NCI-H345 (cell line): ENCODE data around the gene TNNC1.
A peak's percentile ranks its signal among the peaks of the same experiment; 100 is the strongest.

Experiments
- DNase-seq: peaks from one replicate; lab custom pipeline; 2025; lab: John Stamatoyannopoulos, UW

Gene TNNC1

DNA sequence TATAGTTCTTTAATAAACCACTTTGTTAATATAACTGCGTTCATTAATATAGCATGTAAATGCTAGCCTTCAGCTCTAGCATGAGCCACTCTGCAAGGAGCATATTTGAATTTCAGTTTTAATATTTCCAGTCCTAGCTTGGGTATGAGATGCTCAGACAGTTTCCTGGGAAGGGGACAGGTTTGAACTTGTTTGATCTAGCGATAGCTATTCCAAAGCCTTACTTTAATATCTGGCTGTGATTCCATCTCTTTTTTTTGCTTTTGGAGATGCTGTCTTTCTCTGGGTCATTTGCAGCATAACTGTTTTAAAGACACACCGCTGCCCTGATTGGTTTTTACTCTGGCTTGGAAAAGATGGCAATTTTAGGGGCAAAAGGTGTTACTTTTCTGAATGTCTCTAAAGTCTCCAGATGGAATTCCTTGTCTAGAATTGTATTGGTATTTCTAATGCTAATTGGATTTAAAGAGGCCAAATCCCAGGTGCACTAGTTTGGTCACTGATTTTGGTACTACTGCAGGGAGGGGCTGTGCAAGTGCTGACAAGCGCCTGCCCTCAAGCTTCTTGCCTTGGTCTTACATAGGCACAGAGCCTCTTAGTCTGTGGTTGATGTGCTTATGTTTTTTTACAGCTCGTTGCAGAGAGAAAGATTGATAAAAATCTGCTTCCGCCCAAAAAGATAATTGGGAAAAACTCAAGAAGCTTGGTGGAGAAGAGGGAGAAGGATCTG, 4.4 kb upstream of the TNNC1 start:
- no peak for DNase-seq

DNA sequence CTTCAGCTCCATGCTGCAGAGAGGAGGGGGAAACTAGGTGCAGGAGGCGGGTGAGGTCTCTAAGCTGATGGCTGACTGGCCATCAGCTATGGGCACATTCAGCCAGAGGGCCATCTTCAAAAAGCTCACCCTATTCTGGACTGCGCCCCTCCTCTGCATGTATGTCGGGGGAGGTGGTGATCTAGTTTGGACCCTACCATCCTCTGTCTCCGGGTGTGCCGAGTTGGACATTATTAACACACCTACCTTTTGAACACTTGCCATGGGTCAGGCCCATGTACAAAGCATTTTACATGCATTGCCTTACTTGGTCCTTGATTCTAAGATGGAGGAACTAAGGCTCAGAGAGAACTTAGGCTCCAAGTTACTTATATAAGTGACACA, 3.0 kb upstream of the TNNC1 start:
- DNase-seq, result no peak

GRCh38 chr3:52456169-52456799, 2.4 kb upstream of the TNNC1 start:
- DNase-seq, result no peak

DNA sequence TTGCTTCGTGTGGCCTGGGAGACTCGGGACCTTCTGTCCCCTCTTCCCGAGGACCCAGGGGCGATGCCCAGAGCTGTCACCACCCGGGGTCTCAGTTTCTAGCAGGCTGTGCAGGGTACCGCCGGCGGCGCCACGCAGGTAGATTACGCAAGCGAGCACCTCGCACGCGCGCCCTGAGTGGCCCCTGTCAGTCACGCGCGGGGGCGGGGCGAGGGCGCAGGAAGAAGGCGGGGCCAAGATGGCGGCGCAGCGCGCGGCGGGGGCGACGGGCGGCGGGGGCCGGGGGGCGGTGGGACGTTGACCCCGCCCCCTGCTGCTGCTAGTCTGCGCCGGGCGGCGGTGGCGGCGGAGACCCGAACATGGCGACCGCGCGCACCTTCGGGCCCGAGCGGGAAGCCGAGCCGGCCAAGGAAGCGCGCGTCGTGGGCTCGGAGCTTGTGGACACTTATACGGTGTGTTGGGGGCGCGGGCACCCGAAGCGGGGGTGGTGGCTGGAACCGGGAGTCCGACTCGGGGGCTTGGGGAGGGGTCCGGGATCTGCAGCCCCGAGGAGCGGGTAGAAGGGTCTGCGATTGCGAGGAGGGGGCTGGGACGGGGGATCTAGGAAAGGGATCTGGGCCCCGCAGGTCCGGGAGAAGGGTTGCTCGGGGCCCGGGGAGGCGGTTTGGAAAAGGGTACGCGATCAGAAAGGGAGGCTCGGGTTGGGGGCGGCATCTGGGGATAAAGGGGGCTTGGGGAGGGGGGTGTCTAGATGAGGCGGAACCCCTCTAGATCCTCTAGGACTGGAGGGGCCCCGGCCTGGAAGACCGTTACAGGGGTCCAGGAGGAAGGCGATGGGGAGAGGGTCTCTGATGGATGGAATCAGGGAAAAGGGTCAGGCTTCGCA, 1.7 kb upstream of the TNNC1 start, which contains the start of gene NISCH:
TSS of gene NISCH (plus strand) at position 322 of the 886 bp plus-strand sequence. CDS start at position 360, 38 bp downstream.
- peak; percentile 82 for DNase-seq

DNA sequence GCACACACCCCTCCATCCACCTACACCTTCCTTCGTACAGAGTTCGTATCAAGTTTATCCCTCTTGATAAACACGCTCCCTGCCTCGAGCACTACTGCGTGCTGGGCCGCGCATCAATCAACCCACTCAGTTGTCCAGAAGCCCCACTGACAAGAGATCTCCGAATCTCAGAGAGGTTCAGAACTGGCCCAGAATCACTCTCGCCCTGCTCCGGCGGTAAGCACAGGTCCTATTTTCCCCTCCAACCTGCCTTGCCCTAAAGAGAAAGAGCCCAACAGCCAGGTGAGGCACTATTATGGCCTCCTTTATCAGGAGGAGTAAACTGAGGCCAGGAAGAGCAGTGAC, 1.1 kb upstream of the TNNC1 start:
- DNase-seq, result no peak

- DNase-seq, result no peak
Measured at GRCh38 chr3:52454250-52454937, 553 bp upstream of the TNNC1 start.

- no peak for DNase-seq
Measured at GRCh38 chr3:52452570-52453221, 1.1 kb downstream of the TNNC1 start.

- DNase-seq, result no peak
Measured at GRCh38 chr3:52452126-52452525, 1.7 kb downstream of the TNNC1 start.

DNA sequence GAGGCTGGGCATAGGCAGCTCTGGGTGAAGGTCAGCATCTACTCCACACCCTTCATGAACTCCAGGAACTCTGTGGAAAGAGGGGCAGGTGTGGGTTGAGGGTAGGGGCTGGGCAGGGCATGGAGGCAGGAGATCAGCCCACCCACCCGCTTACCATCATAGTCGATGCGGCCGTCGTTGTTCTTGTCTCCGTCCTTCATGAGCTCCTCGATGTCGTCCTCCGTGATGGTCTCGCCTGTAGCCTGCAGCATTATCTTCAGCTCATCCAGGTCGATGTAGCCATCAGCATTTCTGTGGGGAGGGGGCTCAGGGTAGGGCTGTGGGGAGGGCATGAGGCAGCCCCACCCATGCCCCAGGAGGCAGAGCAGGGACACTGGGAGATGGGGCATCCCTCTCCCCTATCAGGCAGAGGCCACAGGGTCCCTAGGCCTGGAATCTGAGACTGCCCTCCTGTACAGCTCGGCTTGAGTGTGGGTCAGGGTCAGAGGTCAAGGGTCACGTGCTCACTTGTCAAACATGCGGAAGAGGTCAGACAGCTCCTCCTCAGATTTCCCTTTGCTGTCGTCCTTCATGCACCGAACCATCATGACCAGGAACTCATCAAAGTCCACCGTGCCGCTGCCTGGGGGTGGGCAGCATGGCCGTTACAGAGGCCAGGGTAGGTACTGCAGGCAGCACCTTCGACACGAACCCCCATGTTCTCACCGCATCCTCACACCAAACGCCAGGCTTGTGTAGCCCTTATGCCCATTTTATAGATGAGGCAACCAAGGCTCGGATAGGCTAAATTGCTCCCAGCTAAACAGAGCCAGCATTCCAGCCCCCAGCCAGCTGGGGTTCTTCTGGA, 2.4 kb downstream of the TNNC1 start:
- DNase-seq, result no peak

DNA sequence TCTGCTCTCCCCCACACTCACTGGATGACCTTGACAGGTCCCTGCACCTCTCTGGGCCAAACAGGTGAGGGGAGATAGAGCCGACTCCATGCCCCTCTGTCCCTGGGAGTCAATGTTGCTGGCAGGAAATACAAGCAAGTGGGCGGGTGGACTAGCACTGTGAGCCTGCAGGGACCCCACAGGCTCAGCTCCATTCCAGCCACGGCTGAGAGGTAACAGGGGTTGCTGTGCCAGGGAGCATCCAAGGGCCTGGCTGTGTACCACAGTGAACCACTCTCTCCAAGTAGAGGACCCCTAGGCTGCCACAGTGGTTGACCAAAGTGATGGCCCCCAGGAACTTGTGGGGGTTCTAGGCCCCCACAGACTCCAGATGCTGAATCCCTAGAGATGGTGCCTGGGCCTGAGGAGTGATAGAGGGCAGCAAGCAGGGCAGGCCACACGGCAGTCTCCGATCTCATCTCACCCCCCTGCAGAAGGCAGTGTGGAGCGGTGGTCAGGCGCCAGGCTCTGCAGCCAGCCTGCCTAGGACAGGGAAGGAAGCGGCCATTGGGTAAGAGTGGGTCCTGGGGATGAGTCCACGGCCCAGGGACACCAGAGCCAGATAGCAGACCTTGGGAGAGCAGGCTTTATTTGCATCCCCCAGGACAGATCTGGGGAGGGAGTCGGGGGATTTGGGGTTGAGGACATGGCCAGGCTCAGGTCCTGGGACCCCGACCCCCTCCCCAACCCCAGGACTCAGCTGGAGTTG, 3.2 kb downstream of the TNNC1 start:
- no peak for DNase-seq

- DNase-seq, result no peak
Measured at GRCh38 chr3:52447512-52448355, 6.1 kb downstream of the TNNC1 start.

DNA sequence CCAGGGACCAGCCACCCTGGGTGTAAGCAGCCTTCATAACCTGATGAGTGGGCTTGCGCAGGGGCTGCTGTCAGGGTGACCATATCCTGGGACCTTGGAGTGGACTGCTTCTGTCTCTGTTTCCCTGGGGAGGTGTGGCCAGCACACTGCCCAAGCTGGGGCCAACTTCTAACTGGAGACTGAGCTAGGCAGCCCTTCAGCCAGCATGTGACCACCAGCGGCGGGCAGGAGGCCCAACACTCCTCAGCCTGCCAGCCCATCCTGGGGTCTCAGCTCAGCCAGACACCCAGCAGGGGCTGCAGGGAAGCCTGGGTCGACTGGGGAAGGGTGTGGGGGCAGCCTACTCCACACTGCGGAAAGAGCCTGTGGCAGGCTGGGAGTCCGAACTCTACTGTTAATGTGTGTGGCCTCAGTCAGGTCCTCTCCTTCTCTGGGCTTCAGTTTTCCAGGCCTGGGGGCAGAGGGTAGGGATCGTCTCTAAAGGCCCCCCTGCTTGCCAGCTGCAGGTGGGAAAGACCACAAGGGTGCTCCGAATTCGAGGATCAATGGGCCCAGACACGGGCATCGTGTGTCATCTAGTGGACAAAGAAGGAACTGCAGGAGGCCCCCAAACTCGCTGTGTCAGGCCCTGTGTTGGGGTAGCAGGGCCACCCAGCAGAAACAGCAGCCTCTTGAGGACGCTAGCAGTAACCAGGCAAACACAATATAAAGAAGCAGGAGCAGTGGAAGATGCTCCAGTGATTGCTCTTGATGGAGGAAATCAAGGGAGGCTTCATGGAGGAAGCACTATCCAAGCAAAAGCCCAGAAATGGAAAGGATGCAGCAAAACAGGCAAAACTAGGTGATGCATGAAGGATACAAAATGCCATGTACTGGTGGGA, 7.0 kb downstream of the TNNC1 start:
- peak; percentile 44 for DNase-seq

DNA sequence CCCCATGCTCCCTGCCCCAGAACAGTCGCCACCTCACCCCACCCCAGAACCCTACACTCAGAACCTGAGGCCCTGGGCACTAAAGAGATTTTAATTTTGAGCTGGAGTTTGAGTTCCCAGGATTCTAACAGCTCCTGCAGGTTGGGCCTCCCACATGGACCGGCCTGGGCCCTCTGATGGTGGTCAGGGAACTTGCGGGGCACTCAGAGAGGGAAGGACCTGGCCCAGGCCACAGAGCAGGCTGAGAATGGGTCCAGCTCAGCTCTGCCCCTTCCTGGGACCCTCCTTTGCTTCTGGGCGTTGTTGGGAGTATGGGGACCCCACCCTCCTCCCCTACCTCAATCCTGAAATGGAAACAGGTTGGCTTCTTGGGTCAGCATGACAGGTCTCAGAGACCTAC, 7.8 kb downstream of the TNNC1 start:
- DNase-seq, result no peak

- DNase-seq, result peak; percentile 19
Measured at GRCh38 chr3:52444860-52445793, 8.7 kb downstream of the TNNC1 start, which contains the start of gene SEMA3G. SEMA3G (minus strand) TSS chr3:52445103; CDS start chr3:52445027, 76 bp downstream.

- no peak for DNase-seq
Measured at GRCh38 chr3:52443791-52444687, 9.8 kb downstream of the TNNC1 start.

GRCh38 chr3:52443268-52443610, 10.6 kb downstream of the TNNC1 start:
- DNase-seq, result no peak
